Endothelial cell of umbilical vein (primary cell): ENCODE measurements around the gene TBC1D9. TPM values are rescaled to one million over a fixed set of nuclear protein-coding genes. Genes with fewer than 3 reads are reported as not detected.

Experiments
- BruUV-seq: library from RNA; stranded (reverse); fragments of 400-500 nt; replicated peaks from 2 replicates; lab custom pipeline; 2021; lab: Mats Ljungman, UMichigan
- CTCF ChIA-PET: fragments of 300-600, 350-600 bp; sonication (Branson Sonifier 250); formaldehyde crosslinking; loops from one replicate; lab custom pipeline; 2021; ENCODE audit warnings: antibody characterized with exemption, inconsistent platforms; lab: Charles Lee
- POLR2A ChIA-PET: fragments of 300-600, 350-600 bp; sonication (Branson Sonifier 250); formaldehyde crosslinking; loops from one replicate; lab custom pipeline; 2021; ENCODE audit warnings: antibody characterized with exemption, inconsistent platforms; lab: Charles Lee
- DNase-seq: peaks from one replicate; pipeline ENCODE4 v3.0.0-alpha.2; 2011; ENCODE audit warnings: low read depth, low spot score
- FAIRE-seq: peaks from 2 replicates; lab custom pipeline; 2011; peaks lifted over from hg19 to GRCh38; lab: Jason Lieb, UNC
- H2AFZ ChIP-seq: 2 replicates; pipeline ENCODE4 v1.6.0; 2012; ENCODE audit warnings: low read depth, low read length, control low read depth, inconsistent platforms
- H3K27ac ChIP-seq: 2 replicates; pipeline ENCODE4 v1.5.1; 2011; ENCODE audit warnings: low read depth, mild to moderate bottlenecking, control low read depth, low read length, moderate library complexity; ENCODE audit not compliant: insufficient read depth
- H3K27me3 ChIP-seq, 2 experiments: 2 replicates each; pipeline versions ENCODE4 v1.6.0 to v1.6.1; 2011; ENCODE audit warnings: low read length in 2 of 2, mixed read lengths in 1 of 2; ENCODE audit not compliant: control insufficient read depth in 2 of 2, insufficient read depth in 2 of 2
- H3K36me3 ChIP-seq, 2 experiments: 2 replicates in 1 of 2; 3 replicates in 1 of 2; pipeline ENCODE4 v1.5.1; 2011; ENCODE audit warnings: low read length in 2 of 2, mild to moderate bottlenecking in 1 of 2, moderate library complexity in 1 of 2; ENCODE audit not compliant: control insufficient read depth in 2 of 2, insufficient read depth in 2 of 2; ENCODE audit errors: extremely low read depth in 1 of 2
- H3K4me1 ChIP-seq: 3 replicates; pipeline ENCODE4 v1.5.1; 2011; ENCODE audit warnings: mild to moderate bottlenecking, low read length; ENCODE audit not compliant: control insufficient read depth, insufficient read depth; ENCODE audit errors: extremely low read depth
- H3K4me2 ChIP-seq: 2 replicates; pipeline ENCODE4 v1.6.1; 2011; ENCODE audit warnings: low read length, control low read depth, mixed read lengths; ENCODE audit not compliant: insufficient read depth
- H3K4me3 ChIP-seq, 3 experiments: fragments of 200-600 bp in 1 of 3; sonication (generic), shearing (Covaris generic) in 1 of 3; replicated peaks in 1 of 3; 2 replicates each; pipeline ENCODE4 v1.5.1; 2011 to 2016; ENCODE audit warnings: control low read depth in 3 of 3, low read length in 3 of 3, mild to moderate bottlenecking in 2 of 3, inconsistent platforms in 1 of 3, low read depth in 1 of 3, moderate library complexity in 1 of 3; ENCODE audit not compliant: insufficient read depth in 1 of 3
- H3K79me2 ChIP-seq: 2 replicates; pipeline ENCODE4 v1.6.0; 2012; ENCODE audit warnings: low read length, inconsistent platforms; ENCODE audit not compliant: control insufficient read depth, insufficient read depth
- H3K9ac ChIP-seq: replicated peaks from 2 replicates; pipeline ENCODE3; 2011; ENCODE audit warnings: low read length, control low read depth; ENCODE audit not compliant: insufficient read depth; ENCODE audit errors: extremely low read depth
- H3K9me1 ChIP-seq: replicated peaks from 3 replicates; pipeline ENCODE4 v1.6.0; 2011; ENCODE audit warnings: mild to moderate bottlenecking, low read length; ENCODE audit not compliant: control insufficient read depth, insufficient read depth; ENCODE audit errors: extremely low read depth
- H3K9me3 ChIP-seq: replicated peaks from 2 replicates; pipeline ENCODE4 v1.5.1; 2012; ENCODE audit warnings: low read length, inconsistent platforms; ENCODE audit not compliant: control insufficient read depth, insufficient read depth
- H4K20me1 ChIP-seq: replicated peaks from 2 replicates; pipeline ENCODE3; 2011; ENCODE audit warnings: mild to moderate bottlenecking, low read length; ENCODE audit not compliant: control insufficient read depth, insufficient read depth; ENCODE audit errors: extremely low read depth
- CTCF ChIP-seq, 2 donors: IDR thresholded peaks; 1 replicate in 1 of 2; 2 replicates in 1 of 2; pipeline ENCODE4 v1.5.1; 2011; ENCODE audit warnings: low read length in 2 of 2, mild to moderate bottlenecking in 2 of 2, moderate library complexity in 2 of 2, control low read depth in 1 of 2, inconsistent platforms in 1 of 2, low read depth in 1 of 2; ENCODE audit not compliant: insufficient read depth in 1 of 2; ENCODE audit errors: extremely low read depth in 1 of 2
- EZH2 ChIP-seq: IDR thresholded peaks from 2 replicates; pipeline ENCODE4 v1.6.1; 2012; ENCODE audit warnings: borderline replicate concordance, low read depth, mild to moderate bottlenecking, moderate library complexity, low read length, inconsistent platforms; ENCODE audit not compliant: severe bottlenecking
- FOS ChIP-seq: IDR thresholded peaks from 2 replicates; pipeline ENCODE4 v1.6.1; 2011; ENCODE audit warnings: mild to moderate bottlenecking, low read length, moderate library complexity, borderline replicate concordance; ENCODE audit not compliant: insufficient read depth
- GATA2 ChIP-seq: IDR thresholded peaks from 2 replicates; pipeline ENCODE4 v1.7.0; 2011; ENCODE audit warnings: low read depth, mild to moderate bottlenecking, moderate library complexity, mixed read lengths, low read length; ENCODE audit not compliant: insufficient read length, insufficient read depth
- JUN ChIP-seq: IDR thresholded peaks from 2 replicates; pipeline ENCODE4 v1.6.1; 2011; ENCODE audit warnings: borderline replicate concordance, low read depth; ENCODE audit not compliant: insufficient read length, insufficient read depth
- MAX ChIP-seq: IDR thresholded peaks from 2 replicates; pipeline ENCODE4 v1.6.1; 2011; ENCODE audit not compliant: insufficient read depth, insufficient read length
- MYC ChIP-seq: IDR thresholded peaks from one replicate; pipeline ENCODE4 v1.6.1; 2011; ENCODE audit warnings: mild to moderate bottlenecking, low read depth, low read length
- POLR2A ChIP-seq: IDR thresholded peaks from 2 replicates; pipeline ENCODE4 v1.6.1; 2012; ENCODE audit warnings: low read depth, mild to moderate bottlenecking, control low read depth, low read length
- POLR2AphosphoS5 ChIP-seq: IDR thresholded peaks from 2 replicates; pipeline ENCODE4 v1.6.1; 2012; ENCODE audit warnings: low read depth, mild to moderate bottlenecking, control low read depth, low read length, moderate library complexity; ENCODE audit not compliant: insufficient read depth
- dilution Hi-C: fragments of 300-500 bp; cut with MboI; formaldehyde crosslinking; loops from one replicate; pipeline ENCODE4 v1.15.0; 2019; ENCODE audit warnings: low sequenced_read_pairs; ENCODE audit not compliant: extremely low pct_ligation_motif_present
- intact Hi-C: fragments of 100-400 bp; cut with micrococcal nuclease; formaldehyde crosslinking; loops from one replicate; pipeline ENCODE4 v1.10.0; 2022
- polyA plus RNA-seq, 4 experiments: library from polyadenylated mRNA; depleted of rRNA in 3 of 4; stranded (reverse) in 3 of 4; unstranded in 1 of 4; fragments of >200 nt; gene quantifications; 2 replicates each; pipeline versions ENCODE4 v1.2.1 to v1.2.3, GENCODE V29; 2011 to 2012; ENCODE audit warnings: missing spikeins in 1 of 4
- total RNA-seq: library from RNA; stranded (reverse); gene quantifications from 2 replicates; pipeline ENCODE4 v1.2.3, GENCODE V29; 2021

TBC1D9 gene
- total and polyA plus RNA-seq, 2 donors (not counting 3 experiments of a cell fraction or from before 2014, with no cell fraction given), result 21.7 to 45.3 TPM

- CTCF ChIA-PET, result no interaction called here
- POLR2A ChIA-PET, result no interaction called here
- FAIRE-seq, result no peak
Measured at GRCh38 chr4:140805293-140805692, 49.1 kb upstream of the TBC1D9 start.

More at GRCh38 chr4:140805293-140805692, 49.1 kb upstream of the TBC1D9 start:
- TF ChIP-seq CTCF (IDR thresholded peaks at IDR 0.05; ENCODE audit: extremely low read depth in 1 of 2, insufficient read depth in 1 of 2, low read depth in 1 of 2, low read length in 2 of 2), result no peak
- no peak for TF ChIP-seq MAX
- no peak for TF ChIP-seq GATA2
- no peak for TF ChIP-seq POLR2A
- TF ChIP-seq EZH2, result no peak
- no peak for TF ChIP-seq FOS
- no peak for TF ChIP-seq JUN
- TF ChIP-seq POLR2AphosphoS5, result no peak
- TF ChIP-seq MYC, result no peak
- Histone ChIP-seq H3K4me1 (no peaks in the 10 kb centered on the region), H3K27me3 (peaks cover 7 to 8% of the 10 kb centered on the region in 2 experiments), H2AFZ (no peak overlapping the region), H3K4me2 (no peak overlapping the region), H3K9me1 (no peaks in the 10 kb centered on the region), H3K9me3 (no peaks in the 10 kb centered on the region), H3K79me2 (no peaks in the 10 kb centered on the region), H3K36me3 (no peaks in the 10 kb centered on the region), H3K4me3 (no peak overlapping the region), H4K20me1 (no peaks in the 10 kb centered on the region), H3K27ac (no peak overlapping the region), H3K9ac (no peak overlapping the region)
- dilution Hi-C loops (no loop called here), intact Hi-C loops (no loop called here)
- BruUV-seq, result no TSS peak
- DNase-seq, result no peak
